Measurements from ENCODE around the gene PEAK3.

DNA sequence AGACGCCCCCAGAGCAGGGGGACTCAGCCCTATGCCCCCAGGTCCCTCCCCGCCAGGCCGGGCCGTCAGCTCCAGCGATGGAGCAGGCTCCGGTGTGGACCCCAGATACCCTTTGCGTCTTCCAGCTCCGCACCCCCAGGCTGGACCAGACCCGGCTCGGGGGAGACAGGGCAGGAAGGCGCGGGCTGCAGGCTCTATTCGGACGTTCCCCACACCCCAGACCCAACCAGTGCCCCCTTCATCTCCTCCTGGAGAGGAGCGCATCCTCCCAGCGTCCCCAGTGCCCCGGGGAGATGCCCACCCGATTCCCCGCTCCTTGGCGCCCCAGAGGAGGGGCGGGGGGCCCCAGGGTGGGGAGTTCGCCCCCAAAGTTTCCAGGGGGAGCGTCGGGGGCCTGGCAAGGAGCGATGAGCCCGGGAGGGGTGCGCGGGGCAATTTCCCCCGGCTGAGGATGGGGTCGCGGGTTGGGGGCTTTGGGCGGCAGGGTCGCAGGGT, 25.6 kb upstream of the PEAK3 start:
- TF ChIP-seq, protein P1, sequence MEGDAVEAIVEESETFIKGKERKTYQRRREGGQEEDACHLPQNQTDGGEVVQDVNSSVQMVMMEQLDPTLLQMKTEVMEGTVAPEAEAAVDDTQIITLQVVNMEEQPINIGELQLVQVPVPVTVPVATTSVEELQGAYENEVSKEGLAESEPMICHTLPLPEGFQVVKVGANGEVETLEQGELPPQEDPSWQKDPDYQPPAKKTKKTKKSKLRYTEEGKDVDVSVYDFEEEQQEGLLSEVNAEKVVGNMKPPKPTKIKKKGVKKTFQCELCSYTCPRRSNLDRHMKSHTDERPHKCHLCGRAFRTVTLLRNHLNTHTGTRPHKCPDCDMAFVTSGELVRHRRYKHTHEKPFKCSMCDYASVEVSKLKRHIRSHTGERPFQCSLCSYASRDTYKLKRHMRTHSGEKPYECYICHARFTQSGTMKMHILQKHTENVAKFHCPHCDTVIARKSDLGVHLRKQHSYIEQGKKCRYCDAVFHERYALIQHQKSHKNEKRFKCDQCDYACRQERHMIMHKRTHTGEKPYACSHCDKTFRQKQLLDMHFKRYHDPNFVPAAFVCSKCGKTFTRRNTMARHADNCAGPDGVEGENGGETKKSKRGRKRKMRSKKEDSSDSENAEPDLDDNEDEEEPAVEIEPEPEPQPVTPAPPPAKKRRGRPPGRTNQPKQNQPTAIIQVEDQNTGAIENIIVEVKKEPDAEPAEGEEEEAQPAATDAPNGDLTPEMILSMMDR (IDR thresholded peaks at IDR 0.05) = no peak
- TF ChIP-seq EZH2 (IDR thresholded peaks at IDR 0.05; ENCODE audit: borderline replicate concordance, insufficient read depth, low read depth, low read length, poor library complexity, severe bottlenecking) = no peak

Data from B cell (primary cell).